HG03095 (cell line): ENCODE data around the gene VPS54.
"Not testable (repeated sequence)": the region's sequence is repeated elsewhere in the genome, so short reads cannot be mapped to it uniquely, and the experiment has no call there.

Experiments
- ATAC-seq: cut with Tn5 transposase; IDR thresholded peaks from one replicate; pipeline ENCODE4 v1.9.1; 2021; ENCODE audit warnings: moderate library complexity; ENCODE audit not compliant: unreplicated experiment

The VPS54 gene

GRCh38 chr2:63994329-63995070 lies 24.7 kb downstream of the VPS54 start:
- not testable (repeated sequence) for ATAC-seq

- no peak for ATAC-seq
Observed at GRCh38 chr2:63993871-63994270, 25.4 kb downstream of the VPS54 start.

- not testable (repeated sequence) for ATAC-seq
Observed at GRCh38 chr2:63993130-63993584, 26.1 kb downstream of the VPS54 start.

GRCh38 chr2:63992061-63992685 lies 27.1 kb downstream of the VPS54 start:
- no peak for ATAC-seq

- not testable (repeated sequence) for ATAC-seq
Observed at GRCh38 chr2:63991173-63991999, 27.8 kb downstream of the VPS54 start.

- no peak for ATAC-seq
Observed at GRCh38 chr2:63990072-63990471, 29.2 kb downstream of the VPS54 start.

- not testable (repeated sequence) for ATAC-seq
Observed at GRCh38 chr2:63988842-63989436, 30.3 kb downstream of the VPS54 start.

GRCh38 chr2:63984606-63985359 lies 34.4 kb downstream of the VPS54 start:
- ATAC-seq: no peak

GRCh38 chr2:63983986-63984605 lies 35.1 kb downstream of the VPS54 start:
- no peak for ATAC-seq

- no peak for ATAC-seq
Observed at GRCh38 chr2:63982335-63982734, 36.9 kb downstream of the VPS54 start.

- no peak for ATAC-seq
Observed at GRCh38 chr2:63981702-63982103, 37.5 kb downstream of the VPS54 start.

GRCh38 chr2:63980794-63981193 lies 38.4 kb downstream of the VPS54 start:
- ATAC-seq: no peak

GRCh38 chr2:63977904-63978303 lies 41.3 kb downstream of the VPS54 start:
- ATAC-seq: peak; percentile 94

- ATAC-seq: no peak
Observed at GRCh38 chr2:63976125-63976510, 43.1 kb downstream of the VPS54 start.

GRCh38 chr2:63975437-63976124 lies 43.6 kb downstream of the VPS54 start:
- no peak for ATAC-seq

- not testable (repeated sequence) for ATAC-seq
Observed at GRCh38 chr2:63975036-63975435, 44.2 kb downstream of the VPS54 start.

- ATAC-seq: no peak
Observed at GRCh38 chr2:63962186-63962585, 57.0 kb downstream of the VPS54 start.

GRCh38 chr2:63950414-63950813 lies 68.8 kb downstream of the VPS54 start:
- ATAC-seq: no peak

- no peak for ATAC-seq
Observed at GRCh38 chr2:63942788-63943187, 76.4 kb downstream of the VPS54 start.
